HG03460 (cell line): ENCODE results near the gene FBXL16.
A peak's percentile ranks its signal among the peaks of the same experiment; 100 is the strongest.

Experiments used
- ATAC-seq: cut with Tn5 transposase; IDR thresholded peaks from one replicate; pipeline ENCODE4 v1.9.1; 2021; ENCODE audit not compliant: unreplicated experiment

FBXL16 gene

DNA sequence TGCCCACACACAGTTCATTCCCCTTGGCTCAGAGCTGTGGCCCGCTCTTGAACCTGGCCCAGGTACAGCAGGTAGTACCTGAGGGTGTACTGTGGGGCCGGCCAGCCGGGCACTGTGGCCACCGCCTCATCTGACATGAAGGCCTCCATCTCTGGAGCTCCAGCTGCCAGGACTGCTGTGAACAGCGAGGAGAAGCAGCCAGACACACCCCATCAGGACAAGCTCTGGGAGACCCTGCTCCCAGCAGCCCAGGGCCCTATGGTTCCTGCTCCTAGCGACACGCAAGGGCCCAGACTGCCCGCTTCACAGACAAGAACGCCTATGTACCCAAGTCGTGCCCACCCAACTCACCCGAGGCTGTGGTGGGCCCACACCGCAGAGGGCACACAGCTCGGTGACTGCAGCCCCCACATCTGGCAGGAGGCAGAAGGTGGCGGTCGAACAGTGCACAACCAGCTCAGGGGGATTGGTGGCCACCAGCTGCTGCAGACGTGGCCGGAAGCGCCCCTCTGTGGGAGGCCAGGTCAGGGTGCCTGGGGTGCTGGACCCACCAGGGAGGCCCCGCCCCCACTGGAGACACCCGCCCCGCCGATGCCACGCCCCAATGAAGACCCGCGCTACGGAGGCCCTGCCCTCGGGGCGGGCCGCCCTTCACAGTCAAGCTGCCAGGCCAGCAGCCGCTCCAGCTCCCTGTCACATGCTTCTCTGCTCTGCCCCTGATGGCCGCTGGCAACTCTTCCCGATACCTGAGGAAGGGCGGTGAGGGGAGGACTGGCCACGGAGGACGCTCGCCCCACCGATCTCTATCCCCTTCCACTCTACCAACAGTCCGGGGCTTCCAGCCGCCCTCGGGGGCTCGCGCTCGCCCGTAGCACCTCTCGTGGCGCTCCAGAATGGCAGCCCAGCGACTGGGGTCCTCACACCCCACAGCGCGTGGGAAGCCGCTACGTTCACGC, 26.5 kb downstream of the FBXL16 start:
- no peak for ATAC-seq

DNA sequence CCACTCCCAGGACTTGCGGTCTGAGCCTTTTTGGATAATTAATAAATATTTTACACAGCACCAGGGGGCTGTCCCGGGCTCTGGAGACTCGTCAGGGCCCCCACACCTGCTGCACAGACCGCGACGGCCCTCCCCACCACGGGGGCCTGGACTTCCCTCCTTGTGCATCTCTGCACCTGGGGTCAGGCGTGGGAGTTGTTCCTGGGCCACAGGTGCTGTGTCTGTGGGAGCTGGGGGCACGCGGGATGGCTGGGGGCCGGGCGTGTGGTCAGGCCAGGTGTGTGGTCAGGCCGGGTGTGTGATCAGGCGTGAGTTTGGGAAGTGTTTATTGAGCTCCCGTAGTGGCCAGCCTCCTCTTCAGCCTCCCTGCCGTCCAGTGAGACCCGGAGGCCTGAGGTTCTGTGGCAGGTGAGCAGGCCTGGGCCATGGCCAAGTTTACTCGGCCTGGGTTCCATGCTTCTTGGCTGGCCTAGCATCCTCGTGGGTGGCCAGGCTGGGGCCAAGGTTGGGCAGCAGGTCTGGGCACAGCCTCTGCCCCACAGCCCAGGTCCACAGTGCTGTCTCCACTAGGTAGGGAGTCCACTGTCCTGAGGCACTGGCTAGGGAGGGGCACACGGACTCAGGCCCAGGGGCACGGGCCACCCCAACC, 27.3 kb downstream of the FBXL16 start:
- ATAC-seq, result no peak

DNA sequence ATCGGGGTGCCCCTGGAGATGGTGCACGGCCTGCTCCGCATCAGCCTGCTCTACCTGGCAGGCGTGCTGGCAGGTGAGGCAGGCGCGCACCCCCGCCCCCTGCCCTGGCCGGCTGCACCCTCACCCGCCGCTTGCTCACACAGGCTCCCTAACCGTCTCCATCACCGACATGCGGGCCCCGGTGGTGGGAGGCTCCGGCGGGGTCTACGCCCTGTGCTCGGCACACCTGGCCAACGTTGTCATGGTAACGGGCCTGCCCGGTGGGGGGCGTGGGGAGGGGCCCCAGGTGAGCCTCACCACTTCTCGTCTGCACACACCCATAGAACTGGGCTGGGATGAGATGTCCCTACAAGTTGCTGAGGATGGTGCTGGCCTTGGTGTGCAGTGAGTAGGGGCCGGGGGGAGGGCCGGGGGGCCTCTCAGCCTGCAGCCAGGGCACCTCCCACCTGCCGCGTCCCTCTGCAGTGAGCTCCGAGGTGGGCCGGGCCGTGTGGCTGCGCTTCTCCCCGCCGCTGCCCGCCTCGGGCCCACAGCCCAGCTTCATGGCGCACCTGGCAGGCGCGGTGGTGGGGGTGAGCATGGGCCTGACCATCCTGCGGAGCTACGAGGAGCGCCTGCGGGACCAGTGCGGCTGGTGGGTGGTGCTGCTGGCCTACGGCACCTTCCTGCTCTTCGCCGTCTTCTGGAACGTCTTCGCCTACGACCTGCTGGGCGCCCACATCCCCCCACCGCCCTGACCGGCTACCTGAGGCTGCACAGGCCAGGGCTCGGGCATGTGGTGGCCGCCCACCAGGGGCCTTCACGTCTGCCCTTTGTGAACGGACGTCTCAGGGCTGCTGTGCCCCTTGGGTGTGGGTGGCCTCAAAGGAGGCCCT, 28.0 kb downstream of the FBXL16 start:
- no peak for ATAC-seq

DNA sequence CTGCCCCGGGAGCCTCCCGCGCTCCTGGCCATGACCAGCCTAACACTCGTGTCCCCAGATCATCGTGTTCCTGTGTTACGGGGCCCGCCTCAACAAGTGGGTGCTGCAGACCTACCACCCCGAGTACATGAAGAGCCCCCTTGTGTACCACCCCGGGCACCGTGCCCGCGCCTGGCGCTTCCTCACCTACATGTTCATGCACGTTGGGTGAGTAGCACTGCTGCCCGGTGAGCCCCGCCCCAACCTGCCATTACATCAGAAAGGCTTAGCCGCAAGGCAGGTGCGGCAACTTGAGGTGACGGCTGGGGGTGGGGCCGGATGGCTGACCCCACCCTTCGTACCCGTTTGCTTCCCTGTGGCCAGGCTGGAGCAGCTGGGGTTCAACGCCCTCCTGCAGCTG, 28.7 kb downstream of the FBXL16 start:
- no peak for ATAC-seq

DNA sequence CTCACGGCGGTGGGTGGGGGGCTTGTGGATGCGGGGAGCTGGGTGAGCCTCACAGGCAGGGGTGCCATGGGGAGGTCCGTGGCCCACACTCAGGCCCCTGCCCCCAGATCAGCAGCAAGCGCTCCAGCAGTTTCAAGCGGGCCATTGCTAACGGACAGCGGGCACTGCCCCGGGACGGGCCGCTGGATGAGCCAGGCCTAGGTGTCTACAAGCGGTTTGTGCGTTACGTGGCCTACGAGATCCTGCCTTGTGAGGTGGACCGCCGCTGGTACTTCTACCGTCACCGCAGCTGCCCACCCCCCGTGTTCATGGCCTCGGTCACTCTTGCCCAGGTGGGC, 29.1 kb downstream of the FBXL16 start:
- no peak for ATAC-seq

DNA sequence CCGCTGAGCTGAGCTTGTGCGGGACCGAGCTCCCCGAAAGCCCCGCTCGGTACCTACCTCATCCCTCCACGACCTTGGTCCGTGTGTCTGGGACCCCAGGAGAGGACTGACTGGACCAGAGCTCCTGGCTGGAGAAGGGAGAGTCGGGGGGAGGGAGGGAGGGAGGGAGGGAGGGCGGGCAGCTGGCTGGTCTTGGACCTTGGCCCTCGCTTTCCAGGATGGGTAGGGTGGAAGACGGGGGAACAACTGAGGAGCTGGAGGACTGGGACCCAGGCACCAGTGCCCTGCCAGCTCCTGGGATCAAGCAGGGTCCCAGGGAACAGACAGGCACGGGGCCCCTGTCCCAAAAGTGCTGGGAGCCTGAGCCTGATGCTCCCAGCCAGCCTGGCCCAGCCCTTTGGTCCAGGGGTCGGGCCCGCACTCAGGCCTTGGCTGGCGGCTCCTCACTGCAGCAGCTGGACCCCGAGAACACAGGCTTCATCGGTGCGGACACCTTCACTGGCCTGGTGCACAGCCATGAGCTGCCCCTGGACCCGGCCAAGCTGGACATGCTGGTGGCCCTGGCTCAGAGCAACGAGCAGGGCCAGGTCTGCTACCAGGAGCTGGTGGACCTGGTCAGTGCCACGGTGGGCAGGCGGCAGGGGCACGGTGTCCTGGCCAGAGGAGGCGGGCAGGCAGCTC, 29.6 kb downstream of the FBXL16 start:
- no peak for ATAC-seq

DNA sequence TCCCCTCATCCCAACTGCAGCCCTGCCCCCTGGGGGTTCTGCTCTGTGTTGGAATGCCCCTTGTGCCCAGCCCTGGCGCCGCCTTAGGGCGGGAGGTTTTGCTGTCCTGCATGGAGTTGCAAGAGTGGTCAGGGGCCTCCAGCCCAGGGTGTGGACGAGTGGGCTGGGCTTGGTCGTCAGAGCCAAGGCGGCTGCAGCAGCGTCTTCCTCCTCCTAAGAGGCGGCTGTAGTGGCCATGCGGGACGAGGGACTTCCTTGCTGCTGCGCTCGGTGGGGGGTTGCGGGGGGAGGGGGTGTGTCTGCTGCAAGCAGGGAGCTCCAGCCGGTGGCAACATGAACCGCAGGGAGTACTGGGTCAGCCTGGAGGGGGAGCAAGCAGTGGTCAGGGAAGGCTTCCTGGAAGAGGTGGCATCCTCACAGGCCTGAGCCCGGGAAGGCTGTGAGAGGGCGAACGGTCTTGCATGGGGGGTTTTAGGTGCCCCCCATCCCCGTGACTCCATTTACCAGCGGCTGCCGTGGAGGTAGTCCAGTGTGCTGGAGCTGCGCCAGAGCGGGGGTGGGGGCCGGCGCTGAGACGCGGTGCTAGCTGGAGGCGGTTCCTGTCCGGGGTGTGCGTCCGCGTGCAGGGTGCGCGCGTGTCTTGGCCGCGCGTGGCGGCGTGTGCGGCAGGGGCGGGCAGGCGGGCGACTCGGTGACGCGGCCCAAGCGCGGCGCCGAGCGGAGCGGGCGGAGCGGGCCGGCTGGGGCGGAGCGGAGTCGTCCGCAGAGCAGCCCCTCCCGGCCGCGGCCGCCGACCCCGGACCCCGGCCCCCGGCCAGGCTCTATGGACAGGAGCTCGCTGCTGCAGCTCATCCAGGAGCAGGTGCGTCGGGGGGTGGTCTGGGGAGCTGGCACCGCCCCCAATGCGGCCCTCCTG, 30.4 kb downstream of the FBXL16 start, which contains the start of gene RHBDL1:
Gene RHBDL1 (plus strand): TSS at position 704 of the 916 bp plus-strand sequence. CDS start 120 bp downstream, at position 824.
- ATAC-seq, result no peak

DNA sequence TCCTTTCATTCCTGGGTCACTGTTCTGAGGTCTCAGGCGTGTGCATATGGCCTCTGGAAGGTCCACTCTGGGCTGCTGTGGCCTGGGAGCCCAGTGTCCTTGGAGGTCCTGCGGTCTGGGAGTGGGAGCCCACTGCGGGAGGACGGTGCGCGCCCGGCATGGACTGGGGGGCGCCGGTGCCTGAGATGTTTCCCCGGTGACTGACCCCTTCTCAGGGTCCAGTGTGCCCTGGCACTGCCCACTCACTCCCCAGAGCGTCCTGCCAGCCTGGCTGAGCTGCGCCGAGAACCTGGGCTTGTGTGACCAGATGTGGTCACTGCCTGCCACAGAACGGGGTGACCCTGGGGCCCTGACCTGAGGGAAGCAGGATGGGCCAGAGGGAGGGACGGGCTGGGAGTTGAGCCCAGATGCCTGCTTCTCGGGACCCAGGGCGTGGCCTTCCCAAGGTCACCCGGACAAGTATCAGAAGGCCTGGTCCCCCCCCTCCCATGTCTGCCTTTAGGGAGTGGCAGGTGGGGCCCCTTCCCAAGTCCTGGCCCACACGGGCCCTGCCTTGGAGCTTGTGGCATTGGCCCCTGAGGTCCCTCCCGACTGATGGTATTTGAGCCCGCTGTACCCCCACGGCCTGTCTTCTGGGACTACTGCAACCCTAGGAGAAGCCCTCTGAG, 31.3 kb downstream of the FBXL16 start:
- ATAC-seq, result no peak

DNA sequence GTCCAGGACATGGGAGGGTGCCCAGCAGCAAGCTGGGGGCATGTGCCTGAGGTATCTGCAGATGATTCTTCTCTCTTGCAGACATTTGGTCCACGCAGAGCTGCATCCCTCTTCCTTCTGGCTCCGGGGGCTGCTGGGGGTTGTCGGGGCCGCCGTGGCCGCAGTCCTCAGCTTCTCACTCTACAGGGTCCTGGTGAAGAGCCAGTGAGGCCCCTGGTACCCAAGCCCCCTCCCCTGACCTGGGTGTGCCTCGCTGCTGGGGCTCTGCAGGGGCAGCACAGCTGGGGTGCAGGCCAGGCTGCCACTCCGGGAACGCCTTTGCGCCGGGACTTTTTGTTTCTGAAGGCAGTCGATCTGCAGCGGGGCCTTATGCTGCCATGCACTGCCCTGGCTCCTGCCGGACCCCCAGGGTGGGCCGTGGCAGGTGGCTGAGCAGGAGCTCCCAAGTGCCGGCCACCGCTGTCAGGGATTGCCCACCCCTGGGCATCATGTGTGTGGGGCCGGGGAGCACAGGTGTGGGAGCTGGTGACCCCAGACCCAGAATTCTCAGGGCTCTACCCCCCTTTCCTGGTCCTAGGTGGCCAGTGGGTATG, 32.1 kb downstream of the FBXL16 start:
- ATAC-seq, result no peak

DNA sequence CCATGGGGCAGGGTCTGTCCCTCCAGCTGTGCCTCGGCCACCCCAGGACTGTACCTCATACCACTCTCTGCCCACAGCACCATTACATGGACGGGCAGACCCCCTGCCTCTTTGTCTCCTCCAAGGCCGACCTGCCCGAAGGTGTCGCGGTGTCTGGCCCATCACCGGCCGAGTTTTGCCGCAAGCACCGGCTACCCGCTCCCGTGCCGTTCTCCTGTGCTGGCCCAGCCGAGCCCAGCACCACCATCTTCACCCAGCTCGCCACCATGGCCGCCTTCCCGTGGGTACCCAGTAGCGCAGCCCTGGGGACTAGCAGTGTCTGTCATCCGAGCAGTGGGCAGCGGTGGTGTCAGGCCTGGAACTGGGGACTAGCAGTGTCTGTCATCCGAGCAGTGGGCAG, 32.8 kb downstream of the FBXL16 start:
- ATAC-seq, result no peak

DNA sequence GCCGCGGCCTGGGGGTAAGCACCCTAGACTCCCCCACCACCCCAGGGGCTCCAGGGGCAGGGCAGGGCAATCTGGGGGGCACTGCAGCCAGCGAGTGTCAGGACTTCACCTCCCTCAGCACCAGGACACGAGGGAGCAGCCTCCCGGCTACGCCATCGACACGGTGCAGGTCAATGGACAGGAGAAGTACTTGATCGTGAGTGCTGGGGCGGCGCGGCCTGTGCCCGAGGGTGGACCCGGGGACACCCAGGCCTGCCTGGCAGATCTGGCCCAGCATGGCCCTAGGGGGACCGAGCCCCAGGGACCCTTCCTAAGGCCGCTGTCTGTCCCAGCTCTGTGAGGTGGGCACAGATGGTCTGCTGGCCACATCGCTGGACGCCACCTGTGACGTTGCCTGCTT, 33.2 kb downstream of the FBXL16 start:
- ATAC-seq, result no peak

DNA sequence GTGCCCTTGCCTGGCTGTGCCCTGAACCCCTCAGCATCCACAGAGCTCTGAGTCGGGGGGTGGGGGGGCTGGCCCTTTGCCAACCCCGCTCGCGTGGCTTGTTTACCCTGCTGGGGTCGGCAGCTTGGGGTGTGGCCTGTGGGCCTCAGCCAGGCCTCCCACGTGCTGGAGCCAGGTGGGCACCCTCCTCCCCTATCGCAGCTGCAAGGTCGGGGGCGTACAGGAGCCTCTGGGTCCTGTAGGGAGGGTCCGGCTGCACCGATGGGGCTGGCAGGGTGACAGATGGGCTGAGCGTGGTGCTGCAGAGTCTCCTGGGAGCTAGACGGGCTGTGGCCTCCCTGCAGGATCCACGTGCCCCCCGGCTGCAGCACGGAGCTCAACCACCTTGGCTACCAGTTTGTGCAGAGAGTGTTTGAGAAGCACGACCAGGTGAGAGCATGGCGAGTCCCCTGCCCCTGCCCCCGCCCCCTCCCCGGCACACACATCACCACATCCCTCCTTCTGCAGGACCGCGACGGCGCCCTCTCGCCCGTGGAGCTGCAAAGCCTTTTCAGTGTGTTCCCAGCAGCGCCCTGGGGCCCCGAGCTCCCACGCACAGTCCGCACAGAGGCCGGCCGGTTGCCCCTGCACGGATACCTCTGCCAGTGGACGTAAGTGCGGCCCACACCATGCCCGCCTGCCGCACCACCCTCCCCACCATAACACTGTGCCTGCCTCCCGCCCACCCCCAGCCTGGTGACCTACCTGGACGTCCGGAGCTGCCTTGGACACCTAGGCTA, 34.1 kb downstream of the FBXL16 start:
- no peak for ATAC-seq

DNA sequence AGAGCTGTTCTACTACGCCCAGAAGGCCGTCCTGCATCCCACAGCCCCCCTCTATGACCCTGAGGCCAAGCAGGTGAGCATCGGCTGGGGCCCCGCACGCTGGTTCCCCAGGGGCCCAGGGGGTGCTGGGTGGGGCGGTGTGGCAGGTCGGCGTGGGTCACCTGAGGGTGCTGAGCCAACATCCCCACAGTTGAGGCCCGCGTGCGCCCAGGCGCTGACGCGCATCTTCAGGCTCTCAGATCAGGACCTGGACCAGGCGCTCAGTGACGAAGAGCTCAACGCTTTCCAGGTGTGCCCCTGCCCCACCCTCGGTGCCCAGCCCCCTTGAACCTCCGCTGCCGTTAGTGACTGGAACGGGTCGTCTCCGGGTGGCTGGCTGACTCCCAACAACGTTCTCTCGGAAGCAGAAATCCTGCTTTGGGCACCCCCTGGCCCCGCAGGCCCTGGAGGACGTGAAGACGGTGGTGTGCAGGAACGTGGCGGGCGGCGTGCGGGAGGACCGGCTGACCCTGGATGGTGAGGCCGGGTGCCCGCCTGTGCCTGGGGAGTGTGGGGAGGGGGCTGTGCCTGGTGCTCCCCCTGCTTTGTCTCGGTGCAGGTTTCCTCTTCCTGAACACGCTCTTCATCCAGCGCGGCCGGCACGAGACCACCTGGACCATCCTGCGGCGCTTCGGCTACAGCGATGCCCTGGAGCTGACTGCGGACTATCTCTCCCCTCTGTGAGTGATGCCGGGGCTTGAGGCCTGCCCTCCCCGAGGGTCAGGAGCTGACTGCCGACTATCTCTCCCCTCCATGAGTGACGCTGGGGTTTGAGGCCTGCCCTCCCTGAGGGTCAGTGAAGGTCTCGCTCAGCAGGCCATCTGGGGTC, 34.9 kb downstream of the FBXL16 start:
- no peak for ATAC-seq

DNA sequence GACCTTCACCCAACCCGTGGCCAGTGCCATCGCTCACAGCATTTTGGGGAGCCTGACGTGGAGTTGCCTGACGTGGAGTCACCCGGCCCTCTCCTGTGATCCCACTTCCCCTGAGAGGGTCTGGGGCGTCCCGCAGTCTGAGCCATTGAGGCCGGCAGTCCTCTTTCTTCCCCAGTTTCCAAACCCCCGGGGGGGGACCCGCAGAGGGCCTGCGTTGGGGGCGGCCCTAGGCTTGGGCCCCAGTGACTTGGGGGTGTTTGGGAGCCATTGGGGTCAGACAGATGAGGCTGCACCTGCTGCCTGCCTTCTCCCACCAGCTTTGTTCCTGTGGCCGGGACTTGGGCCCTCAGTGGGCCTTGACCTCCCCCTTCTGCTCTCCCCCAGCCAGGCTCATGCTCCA, 35.9 kb downstream of the FBXL16 start:
- ATAC-seq, result no peak

DNA sequence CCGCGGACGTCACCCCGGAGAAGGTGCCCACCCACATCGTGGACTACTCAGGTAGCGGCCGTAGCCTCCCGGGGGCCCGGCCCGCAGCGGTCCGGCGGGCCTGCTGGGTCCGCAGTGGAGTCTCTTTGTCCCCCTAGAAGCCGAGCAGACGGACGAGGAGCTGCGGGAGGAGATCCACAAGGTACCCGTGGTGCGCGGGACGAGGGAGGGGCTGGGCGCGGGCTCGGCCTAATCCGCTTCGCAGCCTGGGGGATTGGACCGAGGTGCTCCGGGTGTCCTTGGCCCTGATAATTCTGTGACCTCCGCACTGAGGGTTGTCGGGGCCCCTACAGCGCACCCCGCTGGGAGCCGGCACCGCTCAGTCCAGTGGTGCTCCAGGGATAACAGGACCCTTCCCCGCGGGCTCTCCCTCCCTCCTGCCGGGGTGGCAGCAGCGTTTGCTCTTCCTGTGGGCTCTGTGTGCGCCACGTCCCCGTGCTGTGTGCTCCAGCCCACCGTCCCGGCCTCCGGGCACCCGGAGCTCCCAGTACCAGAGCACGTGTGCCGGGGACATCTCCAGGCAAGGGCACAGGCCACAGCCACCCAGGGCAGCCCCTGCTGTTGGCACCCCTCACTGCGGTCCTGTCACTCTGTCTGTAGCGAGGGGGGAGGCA, 37.0 kb downstream of the FBXL16 start:
- ATAC-seq, result no peak

DNA sequence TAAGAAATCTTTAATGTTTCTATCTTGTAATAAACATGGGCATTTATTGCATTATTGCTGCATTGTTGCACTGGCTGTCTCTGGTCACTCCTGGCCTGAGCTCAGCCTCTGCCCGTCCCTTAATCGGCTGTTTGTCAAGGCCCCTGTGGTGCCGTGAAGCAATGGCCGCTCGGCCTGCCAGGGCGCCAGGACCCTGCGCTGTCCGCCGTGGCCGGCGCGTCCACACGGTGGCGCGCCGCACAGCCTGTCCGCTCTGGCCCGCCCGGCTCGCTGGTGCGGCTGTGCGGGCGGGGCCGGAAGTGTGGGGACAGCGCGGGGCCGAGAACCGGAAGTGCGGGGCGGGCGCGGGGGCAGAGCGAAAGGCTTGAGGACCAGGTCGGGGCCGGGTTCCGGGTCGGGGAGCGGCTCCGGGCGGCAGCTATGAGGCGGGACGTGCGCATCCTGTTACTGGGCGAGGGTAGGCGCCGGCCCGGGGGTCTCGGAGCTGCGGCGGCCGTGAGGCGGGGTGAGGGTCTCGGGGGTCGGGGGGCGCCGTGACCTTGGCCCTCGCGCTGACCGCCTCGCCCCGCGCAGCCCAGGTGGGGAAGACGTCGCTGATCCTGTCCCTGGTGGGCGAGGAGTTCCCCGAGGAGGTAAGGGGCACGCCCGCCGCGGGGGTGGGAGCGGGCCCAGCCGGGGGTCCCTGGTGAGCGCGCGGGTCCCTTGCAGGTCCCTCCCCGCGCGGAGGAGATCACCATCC, 37.7 kb downstream of the FBXL16 start, which contains the start of gene RHOT2:
Gene RHOT2 (plus strand): TSS at position 353 of the 739 bp plus-strand sequence. CDS start 68 bp downstream, at position 421.
- peak; percentile 83 for ATAC-seq
